GM21737 (cell line): Measurements from ENCODE around the gene AQP1.

Experiments used
- ATAC-seq: cut with Tn5 transposase; IDR thresholded peaks from one replicate; pipeline ENCODE4 v1.9.1; 2021; ENCODE audit warnings: mild to moderate bottlenecking, moderate library complexity; ENCODE audit not compliant: unreplicated experiment

AQP1 gene

DNA sequence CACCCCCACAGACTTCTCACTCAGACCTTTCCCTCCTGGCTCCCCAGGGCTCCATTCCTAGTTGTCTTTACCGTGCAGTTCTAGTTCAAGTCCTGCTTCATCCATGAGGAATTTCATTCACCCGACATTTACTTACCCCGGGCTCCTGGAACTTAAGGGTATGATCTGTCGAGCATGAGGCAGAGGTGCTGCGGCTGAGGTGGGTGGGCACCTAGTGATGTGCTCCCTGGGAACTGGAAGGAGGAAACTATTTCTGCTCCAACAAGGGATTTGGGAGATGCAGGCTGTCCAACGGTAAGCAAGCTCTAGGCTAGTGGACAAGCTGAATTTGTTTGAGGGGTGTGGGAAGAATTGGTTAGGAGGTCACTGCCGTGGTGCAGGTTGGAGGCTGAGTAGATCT lies 30.2 kb upstream of the AQP1 start:
- ATAC-seq: no peak

GRCh38 chr7:30884881-30885280 lies 26.8 kb upstream of the AQP1 start:
- no peak for ATAC-seq

- no peak for ATAC-seq
Measured at GRCh38 chr7:30886608-30887011, 25.0 kb upstream of the AQP1 start.

GRCh38 chr7:30887464-30887872 lies 24.2 kb upstream of the AQP1 start:
- ATAC-seq: no peak

GRCh38 chr7:30888747-30889146 lies 22.9 kb upstream of the AQP1 start:
- ATAC-seq: no peak

GRCh38 chr7:30890226-30890625 lies 21.4 kb upstream of the AQP1 start:
- ATAC-seq: no peak

GRCh38 chr7:30893357-30893756 lies 18.3 kb upstream of the AQP1 start:
- no peak for ATAC-seq

GRCh38 chr7:30894009-30894408 lies 17.6 kb upstream of the AQP1 start:
- no peak for ATAC-seq

- ATAC-seq: no peak
Measured at GRCh38 chr7:30894866-30895605, 16.6 kb upstream of the AQP1 start.

DNA sequence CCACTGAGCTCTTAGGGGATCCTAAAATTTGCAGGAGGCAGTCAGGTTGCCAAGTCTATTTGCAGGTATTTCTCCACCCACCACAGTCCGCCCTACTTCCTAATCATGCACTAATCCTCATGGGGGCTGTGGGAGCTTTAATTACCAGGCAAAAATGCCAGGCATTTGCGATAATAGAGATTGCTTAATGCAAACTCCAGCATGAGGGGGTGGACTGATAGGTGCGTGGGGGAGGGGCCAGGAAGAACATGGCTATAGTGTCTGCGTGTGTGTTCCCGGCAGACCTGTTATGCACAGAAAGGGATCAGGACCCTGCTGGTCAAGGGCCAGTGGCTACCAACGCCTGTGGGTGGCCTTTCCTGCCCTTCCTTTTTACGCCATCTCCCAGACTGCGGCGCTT lies 15.6 kb upstream of the AQP1 start:
- ATAC-seq: no peak

DNA sequence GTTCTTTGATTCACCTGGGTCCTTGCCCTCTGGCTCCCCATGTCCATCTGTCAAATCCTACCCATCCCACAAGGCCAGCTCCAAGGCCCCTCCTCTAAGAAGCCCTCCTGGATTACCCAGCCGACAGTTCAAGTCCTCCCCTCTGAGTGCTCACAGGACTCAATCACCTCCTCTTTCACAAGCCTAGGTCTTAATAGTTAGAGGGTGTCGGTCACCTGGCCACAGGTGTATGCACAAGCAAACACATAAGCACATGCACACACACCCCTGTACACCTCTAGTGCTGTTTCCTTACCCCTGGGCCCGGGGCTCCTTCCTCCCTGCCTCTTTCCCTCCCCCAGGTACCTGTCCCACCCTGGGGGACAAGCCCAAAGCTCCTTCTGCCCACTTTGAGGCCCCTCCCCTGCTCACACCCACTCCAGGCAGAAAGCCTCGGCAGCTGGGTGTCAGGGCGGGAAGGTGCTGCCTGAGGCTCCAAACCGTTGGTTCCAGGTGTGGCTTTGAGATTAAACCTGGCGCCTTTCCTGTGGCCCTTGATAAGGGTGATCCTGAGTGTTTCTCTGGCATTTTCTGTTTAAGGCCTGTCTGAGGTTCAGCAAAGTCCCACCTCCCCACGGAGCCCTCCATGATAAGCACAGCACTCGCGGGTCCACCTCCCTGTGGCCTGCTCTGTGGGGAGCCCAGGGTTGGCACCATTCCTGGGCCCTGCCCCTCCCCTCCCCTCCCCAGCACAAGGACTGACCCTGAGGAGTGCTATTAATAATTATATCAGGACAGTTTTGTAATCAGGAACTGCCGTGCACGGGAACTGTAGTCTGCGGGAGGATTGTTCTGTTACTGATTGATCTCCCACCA lies 14.6 kb upstream of the AQP1 start:
- no peak for ATAC-seq

DNA sequence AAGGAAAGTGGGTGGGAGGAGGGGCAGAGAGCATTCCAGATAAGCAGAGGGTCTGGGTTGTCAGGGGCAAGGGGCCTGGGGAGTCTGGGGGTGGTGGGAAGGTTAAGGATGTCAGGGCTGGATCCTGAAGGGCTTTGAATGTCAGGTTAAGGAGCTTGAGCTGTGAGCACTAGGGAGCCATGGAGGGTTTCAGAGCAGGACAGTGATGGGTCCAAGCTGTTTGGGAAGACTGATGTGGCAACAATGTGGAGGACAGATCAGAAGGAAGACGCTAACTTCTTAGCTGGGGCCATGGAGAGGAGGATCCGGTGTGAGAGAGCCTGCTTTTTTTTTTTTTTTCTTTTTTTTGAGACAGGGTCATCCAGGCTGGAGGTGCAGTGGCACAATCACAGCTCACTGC lies 13.9 kb upstream of the AQP1 start:
- no peak for ATAC-seq

GRCh38 chr7:30898411-30898810 lies 13.2 kb upstream of the AQP1 start:
- no peak for ATAC-seq

GRCh38 chr7:30899066-30899465 lies 12.6 kb upstream of the AQP1 start:
- ATAC-seq: no peak

- ATAC-seq: no peak
Measured at GRCh38 chr7:30899630-30900029, 12.0 kb upstream of the AQP1 start.

DNA sequence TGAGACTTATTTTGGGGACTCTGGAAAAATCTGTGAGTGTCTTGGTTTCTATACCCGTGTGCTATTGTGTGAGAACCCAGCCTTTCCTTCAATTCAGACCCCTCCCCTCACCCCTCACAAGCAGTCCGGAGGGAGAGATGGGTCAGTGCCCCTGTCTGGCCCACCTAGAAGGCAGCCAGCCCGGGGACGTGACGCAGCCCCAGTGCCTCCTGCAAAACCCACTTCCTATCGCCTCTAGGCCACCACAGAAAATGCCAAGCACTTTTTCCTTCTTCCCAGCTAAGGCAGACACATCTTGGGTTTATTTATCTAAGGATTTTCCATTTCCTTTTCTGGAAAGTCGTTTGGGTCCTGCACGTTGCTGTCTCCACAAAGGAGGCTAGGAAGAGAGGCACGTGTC lies 11.6 kb upstream of the AQP1 start:
- ATAC-seq: no peak

GRCh38 chr7:30900803-30901362 lies 10.8 kb upstream of the AQP1 start:
- no peak for ATAC-seq

- ATAC-seq: no peak
Measured at GRCh38 chr7:30901856-30902255, 9.8 kb upstream of the AQP1 start.

DNA sequence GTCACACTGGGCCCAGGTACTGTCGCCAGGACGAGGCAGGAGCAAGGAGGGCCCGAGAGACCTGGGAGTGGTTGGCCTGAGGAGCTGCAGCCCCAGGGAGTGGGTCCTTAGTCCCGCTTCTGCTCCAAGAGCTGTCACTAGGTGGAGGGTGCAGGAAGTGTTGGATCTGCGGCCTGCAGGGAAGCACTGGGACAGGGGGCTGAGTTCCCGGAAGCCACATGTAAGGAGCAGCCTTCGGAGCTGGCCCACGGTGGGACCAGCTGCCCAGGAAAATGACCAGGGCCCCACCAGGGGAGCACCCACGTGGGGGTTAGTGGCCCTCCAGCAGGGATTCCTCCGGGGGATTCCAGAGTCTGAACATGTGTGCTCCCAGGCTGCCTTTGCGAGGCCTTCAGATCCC lies 9.2 kb upstream of the AQP1 start:
- ATAC-seq: no peak

GRCh38 chr7:30903146-30903545 lies 8.5 kb upstream of the AQP1 start:
- no peak for ATAC-seq

DNA sequence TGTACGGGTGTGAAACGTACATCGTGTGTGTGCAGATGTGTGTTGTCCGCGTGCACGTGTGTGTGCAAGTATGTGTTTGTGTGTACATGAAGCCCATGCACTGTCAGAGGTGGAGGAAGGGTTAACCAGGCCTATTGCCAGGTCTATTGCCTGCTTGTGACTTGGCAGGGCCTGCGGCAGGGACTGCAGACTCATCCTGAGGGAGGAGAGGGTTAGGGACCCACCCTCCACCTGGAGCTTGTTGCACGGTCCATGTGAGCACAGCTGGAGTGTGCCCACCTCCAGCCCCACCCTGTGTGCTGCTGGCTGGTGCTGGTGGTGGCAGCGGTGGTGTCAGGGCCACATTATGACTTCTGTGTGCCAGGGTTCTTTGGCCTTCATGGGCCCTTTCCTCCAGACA lies 7.1 kb upstream of the AQP1 start:
- ATAC-seq: no peak
